Tibial nerve (tissue), 4 donors: Measurements from ENCODE around the gene OLFM1. TPM values are rescaled to one million over a fixed set of nuclear protein-coding genes. Genes with fewer than 3 reads are reported as not detected.
A peak's percentile ranks its signal among the peaks of the same experiment; 100 is the strongest.

Experiments
- DNase-seq, 2 donors: peaks; one replicate each; pipeline ENCODE4 v3.0.0-alpha.2; 2019; ENCODE audit warnings: low spot score in 2 of 2
- H3K27ac ChIP-seq, 4 donors: fragments of 200-600 bp; sonication (generic) in 3 of 4; one replicate each; pipeline ENCODE4 v1.5.1; 2017 to 2019; ENCODE audit warnings: mild to moderate bottlenecking in 1 of 4
- H3K27me3 ChIP-seq, 2 donors: fragments of 200-600 bp; sonication (generic) in 1 of 2; one replicate each; pipeline versions ENCODE4 v1.5.1 to v1.6.0; 2017 to 2019
- H3K36me3 ChIP-seq, 3 donors: fragments of 200-600 bp; sonication (generic); one replicate each; pipeline ENCODE4 v1.5.1; 2018 to 2019
- H3K4me1 ChIP-seq, 4 donors: fragments of 200-600 bp; sonication (generic) in 3 of 4; one replicate each; pipeline ENCODE4 v1.5.1; 2017 to 2019
- H3K4me3 ChIP-seq, 4 donors: fragments of 200-600 bp; sonication (generic) in 3 of 4; one replicate each; pipeline ENCODE4 v1.5.1; 2017 to 2019; ENCODE audit warnings: mild to moderate bottlenecking in 1 of 4, moderate library complexity in 1 of 4
- H3K9me3 ChIP-seq, 4 donors: fragments of 200-600 bp; sonication (generic) in 3 of 4; one replicate each; pipeline ENCODE4 v1.5.1; 2017 to 2019
- CTCF ChIP-seq, 5 experiments: fragments of 200-600 bp in 3 of 5; fragments of 450-650 bp in 2 of 5; sonication (generic) in 3 of 5; IDR thresholded peaks; one replicate each; pipeline ENCODE4 v1.5.1; 2016 to 2019; ENCODE audit warnings: antibody characterized with exemption in 5 of 5, mild to moderate bottlenecking in 3 of 5, moderate library complexity in 2 of 5
- EP300 ChIP-seq, 2 donors: sonication (generic); formaldehyde crosslinking; IDR thresholded peaks; one replicate each; pipeline ENCODE4 v1.6.1; 2017; ENCODE audit warnings: antibody characterized with exemption in 2 of 2, mild to moderate bottlenecking in 1 of 2
- POLR2A ChIP-seq, 2 donors: fragments of 450-650 bp; IDR thresholded peaks; one replicate each; pipeline ENCODE4 v1.6.1; 2017; ENCODE audit warnings: antibody characterized with exemption in 2 of 2, mild to moderate bottlenecking in 2 of 2, moderate library complexity in 2 of 2
- WGBS, 2 donors: methylation state at CpG; one replicate each; pipeline ENCODE4 v1.1.5; 2018; 5-methylcytosine and 5-hydroxymethylcytosine counted together
- total RNA-seq, 4 donors: library from RNA; depleted of rRNA; stranded (reverse); fragments of >200 nt; gene quantifications; one replicate each; pipeline ENCODE4 v1.1.0, GENCODE V29; 2016

Gene OLFM1
- total RNA-seq, 4 donors from 2014 or later = 30.3 to 63.8 (median 38.3) TPM

- peaks cover 0 to 21% of the 10 kb centered on the region in 2 donors for H3K27me3 ChIP-seq
- DNase-seq = no peak
- H3K4me1 ChIP-seq = peaks cover 0 to 34% (median 0%) of the 10 kb centered on the region in 4 donors
- peak overlapping the region; percentile 48 to 83 (median 64) for H3K4me3 ChIP-seq
- 40 to 46% methylated on average over 17 to 18 of the region's 19 CpGs for WGBS, 2 donors
- no peaks in the 10 kb centered on the region for H3K9me3 ChIP-seq
- TF ChIP-seq CTCF (IDR thresholded peaks at IDR 0.05) (no peak), POLR2A (IDR thresholded peaks at IDR 0.05) (no peak), EP300 (IDR thresholded peaks at IDR 0.05) (no peak)
- no peaks in the 10 kb centered on the region for H3K36me3 ChIP-seq
- peak overlapping the region in 1 of 4 donors; percentile 80 for H3K27ac ChIP-seq
Observed at GRCh38 chr9:135074354-135075233, 12.9 kb upstream of the OLFM1 start.

GRCh38 chr9:135075234-135076142 is 12.0 kb upstream of the OLFM1 start:
- Histone ChIP-seq H3K36me3 (no peaks in the 10 kb centered on the region), H3K27ac (peak overlapping the region in 2 of 4 donors; percentile 45 to 80), H3K27me3 (peaks cover 0 to 12% of the 10 kb centered on the region in 2 donors), H3K4me3 (peak overlapping the region; percentile 48 to 83 (median 64)), H3K4me1 (peaks cover 0 to 34% (median 0%) of the 10 kb centered on the region in 4 donors), H3K9me3 (no peaks in the 10 kb centered on the region)
- TF ChIP-seq EP300 (IDR thresholded peaks at IDR 0.05) = peak in 1 of 2 donors; percentile 60
- TF ChIP-seq POLR2A (IDR thresholded peaks at IDR 0.05) = peak in 1 of 2 donors; percentile 29
- TF ChIP-seq CTCF (IDR thresholded peaks at IDR 0.05) = peak in 1 of 5 experiments; percentile 15
- DNase-seq = peak; percentile 40 to 41
- WGBS, 2 donors = 0 to 1% methylated on average over 43 to 60 of the region's 90 CpGs

- DNase-seq = no peak
- peak overlapping the region in 1 of 4 donors; percentile 80 for H3K27ac ChIP-seq
- H3K27me3 ChIP-seq = peaks cover 0 to 11% of the 10 kb centered on the region in 2 donors
- H3K9me3 ChIP-seq = no peaks in the 10 kb centered on the region
- 25% methylated on average over 19 of the region's 19 CpGs for WGBS, 2 donors
- TF ChIP-seq CTCF (IDR thresholded peaks at IDR 0.05) = no peak
- peaks cover 0 to 34% (median 0%) of the 10 kb centered on the region in 4 donors for H3K4me1 ChIP-seq
- H3K36me3 ChIP-seq = no peaks in the 10 kb centered on the region
- H3K4me3 ChIP-seq = peak overlapping the region; percentile 48 to 83 (median 64)
Observed at GRCh38 chr9:135076143-135076875, 11.2 kb upstream of the OLFM1 start.

GRCh38 chr9:135076876-135077430 is 10.5 kb upstream of the OLFM1 start:
- TF ChIP-seq CTCF (IDR thresholded peaks at IDR 0.05) (no peak), POLR2A (IDR thresholded peaks at IDR 0.05) (no peak), EP300 (IDR thresholded peaks at IDR 0.05) (no peak)
- H3K36me3 ChIP-seq = no peaks in the 10 kb centered on the region
- peak overlapping the region in 1 of 4 donors; percentile 83 for H3K4me3 ChIP-seq
- no peak for DNase-seq
- peaks cover 0 to 34% (median 0%) of the 10 kb centered on the region in 4 donors for H3K4me1 ChIP-seq
- H3K27ac ChIP-seq = no peak overlapping the region
- 73 to 81% methylated on average over 6 of the region's 6 CpGs for WGBS, 2 donors
- H3K9me3 ChIP-seq = no peaks in the 10 kb centered on the region
- peaks cover 0 to 11% of the 10 kb centered on the region in 2 donors for H3K27me3 ChIP-seq
